ENCODE data around the gene PHLPP2. TPM values are rescaled to one million over a fixed set of nuclear protein-coding genes. Genes with fewer than 3 reads are reported as not detected.
"Not testable (repeated sequence)": the region's sequence is repeated elsewhere in the genome, so short reads cannot be mapped to it uniquely, and the experiment has no call there.

The PHLPP2 gene
- total RNA-seq, 1 experiment from 2014 or later = 4.4 TPM

DNA sequence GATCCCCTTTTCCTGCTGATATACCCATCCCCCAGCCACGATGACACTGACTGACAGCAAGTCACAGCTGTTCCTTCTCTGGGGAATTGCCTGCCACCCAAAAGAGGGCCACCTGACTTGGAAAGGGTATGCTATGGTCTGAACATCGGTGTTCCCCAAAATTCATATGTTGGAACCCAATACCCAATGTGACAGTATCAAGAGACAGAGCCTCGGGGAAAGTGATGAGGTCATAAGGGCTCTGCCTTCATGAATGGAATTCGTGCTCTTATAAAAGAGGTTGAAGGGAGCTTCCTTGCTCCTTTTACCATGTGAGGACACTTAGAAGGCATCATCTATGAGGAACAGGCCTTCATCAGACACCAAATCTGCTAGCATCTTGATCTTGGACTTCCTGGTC is 106.1 kb downstream of the PHLPP2 start:
- Histone ChIP-seq H4K20me1 (ENCODE audit: low read length) (no peaks in the 10 kb centered on the region), H3F3A (ENCODE audit: low read length, unreplicated experiment) (no peaks in the 10 kb centered on the region), H3K9me3 (ENCODE audit: low read length) (no peaks in the 10 kb centered on the region), H3K79me2 (ENCODE audit: low read length) (no peaks in the 10 kb centered on the region), H3K4me1 (ENCODE audit: insufficient read depth, low read length) (no peaks in the 10 kb centered on the region), H3K36me3 (ENCODE audit: low read depth, low read length) (no peaks in the 10 kb centered on the region), H3K4me3 (ENCODE audit: low read length) (no peak overlapping the region), H3K9ac (ENCODE audit: low read length) (no peak overlapping the region), H3K27me3 (ENCODE audit: low read length) (no peaks in the 10 kb centered on the region), H3K9me2 (replicated peaks; ENCODE audit: low read length) (no peaks in the 10 kb centered on the region), H3K4me2 (ENCODE audit: low read length) (no peak overlapping the region), H2AFZ (ENCODE audit: low read length) (no peak overlapping the region), H3K27ac (ENCODE audit: low read length) (no peak overlapping the region)
- TF ChIP-seq EZH2phosphoT487 (IDR thresholded peaks at IDR 0.05; ENCODE audit: borderline replicate concordance, low read length) = no peak
- TF ChIP-seq EZH2 (IDR thresholded peaks at IDR 0.05; ENCODE audit: low read length, unreplicated experiment) = no peak
- TF ChIP-seq, protein P1, sequence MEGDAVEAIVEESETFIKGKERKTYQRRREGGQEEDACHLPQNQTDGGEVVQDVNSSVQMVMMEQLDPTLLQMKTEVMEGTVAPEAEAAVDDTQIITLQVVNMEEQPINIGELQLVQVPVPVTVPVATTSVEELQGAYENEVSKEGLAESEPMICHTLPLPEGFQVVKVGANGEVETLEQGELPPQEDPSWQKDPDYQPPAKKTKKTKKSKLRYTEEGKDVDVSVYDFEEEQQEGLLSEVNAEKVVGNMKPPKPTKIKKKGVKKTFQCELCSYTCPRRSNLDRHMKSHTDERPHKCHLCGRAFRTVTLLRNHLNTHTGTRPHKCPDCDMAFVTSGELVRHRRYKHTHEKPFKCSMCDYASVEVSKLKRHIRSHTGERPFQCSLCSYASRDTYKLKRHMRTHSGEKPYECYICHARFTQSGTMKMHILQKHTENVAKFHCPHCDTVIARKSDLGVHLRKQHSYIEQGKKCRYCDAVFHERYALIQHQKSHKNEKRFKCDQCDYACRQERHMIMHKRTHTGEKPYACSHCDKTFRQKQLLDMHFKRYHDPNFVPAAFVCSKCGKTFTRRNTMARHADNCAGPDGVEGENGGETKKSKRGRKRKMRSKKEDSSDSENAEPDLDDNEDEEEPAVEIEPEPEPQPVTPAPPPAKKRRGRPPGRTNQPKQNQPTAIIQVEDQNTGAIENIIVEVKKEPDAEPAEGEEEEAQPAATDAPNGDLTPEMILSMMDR (conservative IDR thresholded peaks at IDR 0.05; ENCODE audit: low read depth, low read length) = no peak
- DNase-seq (no peak), ATAC-seq (no peak)
- BruUV-seq (replicated peaks) = no TSS peak
- intact Hi-C loops (cut with micrococcal nuclease) = no loop called here
- ChIA-PET CTCF (no interaction called here), POLR2A (ENCODE audit: unreplicated experiment) (no interaction called here)

DNA sequence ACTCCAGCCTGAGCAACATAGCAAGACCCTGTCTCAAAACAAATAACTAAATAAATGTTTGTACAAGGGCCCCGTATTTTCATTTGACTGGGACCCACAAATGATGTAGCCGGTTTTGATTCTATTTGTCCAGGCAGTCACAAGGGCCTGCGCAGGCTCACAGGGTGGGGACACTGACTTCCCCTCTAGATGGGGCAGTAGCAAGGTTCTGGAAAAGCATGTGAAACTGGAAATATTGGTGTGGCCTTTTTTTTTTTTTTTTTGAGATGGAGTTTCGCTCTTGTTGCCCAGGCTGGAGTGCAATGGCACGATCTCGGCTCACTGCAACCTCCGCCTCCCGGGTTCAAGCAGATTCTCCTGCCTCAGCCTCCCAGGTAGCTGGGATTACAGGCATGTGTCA is 109.5 kb downstream of the PHLPP2 start:
- ATAC-seq; H3K4me2 ChIP-seq (ENCODE audit: low read length); H3K9me3 ChIP-seq (ENCODE audit: low read length); H3K79me2 ChIP-seq (ENCODE audit: low read length); H3K9ac ChIP-seq (ENCODE audit: low read length); intact Hi-C loops (cut with micrococcal nuclease); H3K36me3 ChIP-seq (ENCODE audit: low read depth, low read length); POLR2A ChIA-PET (ENCODE audit: unreplicated experiment); H3F3A ChIP-seq (ENCODE audit: low read length, unreplicated experiment); H3K9me2 ChIP-seq (replicated peaks; ENCODE audit: low read length); H4K20me1 ChIP-seq (ENCODE audit: low read length); CTCF ChIA-PET; H3K27me3 ChIP-seq (ENCODE audit: low read length); BruUV-seq (replicated peaks); H3K27ac ChIP-seq (ENCODE audit: low read length); H3K4me1 ChIP-seq (ENCODE audit: insufficient read depth, low read length); H3K4me3 ChIP-seq (ENCODE audit: low read length); H2AFZ ChIP-seq (ENCODE audit: low read length); DNase-seq: not testable (repeated sequence)

DNA sequence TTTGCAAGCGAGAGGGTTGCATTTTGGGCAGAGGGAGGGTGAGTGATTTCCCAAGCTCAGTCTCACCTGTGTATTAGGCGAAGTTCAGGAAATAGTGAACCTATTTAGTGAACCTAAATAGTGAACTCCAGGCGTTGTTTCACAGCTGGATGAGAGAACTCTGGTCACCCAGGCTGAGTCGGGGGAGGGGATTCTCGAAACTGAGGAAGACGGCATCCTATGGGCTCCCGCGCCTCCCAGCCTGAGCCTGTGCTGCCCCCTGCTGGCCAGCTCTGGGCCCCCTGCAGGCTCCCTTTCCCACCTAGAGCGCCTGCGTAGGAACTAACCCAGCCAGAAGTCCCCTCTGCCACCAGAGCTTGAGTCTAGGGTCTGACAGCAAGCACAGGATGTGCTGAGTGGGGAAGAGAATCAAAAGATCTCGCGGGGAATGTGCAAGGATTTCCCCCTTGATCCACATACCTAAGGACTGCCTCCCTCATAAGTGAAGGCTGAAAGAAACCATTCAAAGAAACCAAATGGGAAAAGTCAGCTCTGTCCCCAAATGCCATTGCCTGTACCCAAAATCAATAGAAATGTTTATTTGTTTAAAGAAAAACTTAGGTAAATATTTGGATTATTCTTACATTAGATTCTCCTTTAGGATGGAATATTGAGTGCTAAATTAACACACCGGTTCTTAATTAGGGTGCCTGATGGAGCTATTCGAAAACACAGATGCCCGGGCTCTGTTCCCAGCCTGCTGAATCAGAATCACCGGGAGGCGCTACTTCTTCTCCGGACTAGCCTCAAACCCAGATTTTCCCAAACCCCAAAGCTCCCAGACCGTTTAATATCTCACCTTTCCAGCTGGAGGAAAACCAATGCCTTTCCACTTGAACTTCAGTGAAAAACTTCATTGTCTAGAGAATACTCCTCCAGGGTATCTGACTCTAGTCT is 113.3 kb downstream of the PHLPP2 start:
- Histone ChIP-seq H3K4me1 (ENCODE audit: insufficient read depth, low read length) (peaks cover 5% of the 10 kb centered on the region; the same call in 1 of the 2 replicates), H3K9me2 (replicated peaks; ENCODE audit: low read length) (no peaks in the 10 kb centered on the region), H3K9me3 (ENCODE audit: low read length) (no peaks in the 10 kb centered on the region), H2AFZ (ENCODE audit: low read length) (peak overlapping the region; percentile 43; the same call in 1 of the 2 replicates), H4K20me1 (ENCODE audit: low read length) (no peaks in the 10 kb centered on the region), H3F3A (ENCODE audit: low read length, unreplicated experiment) (no peaks in the 10 kb centered on the region), H3K4me2 (ENCODE audit: low read length) (peak overlapping the region; percentile 55), H3K36me3 (ENCODE audit: low read depth, low read length) (no peaks in the 10 kb centered on the region), H3K9ac (ENCODE audit: low read length) (no peak overlapping the region), H3K27me3 (ENCODE audit: low read length) (no peaks in the 10 kb centered on the region), H3K4me3 (ENCODE audit: low read length) (no peak overlapping the region), H3K27ac (ENCODE audit: low read length) (no peak overlapping the region), H3K79me2 (ENCODE audit: low read length) (no peaks in the 10 kb centered on the region)
- intact Hi-C loops (cut with micrococcal nuclease) = loop anchor here (1.0 to 2.0 kb wide), 4 partner anchors 46 to 198 kb away; no protein-coding TSS in a partner anchor
- DNase-seq (peak; percentile 69), ATAC-seq (peak; percentile 87)
- no peak for TF ChIP-seq EZH2 (IDR thresholded peaks at IDR 0.05; ENCODE audit: low read length, unreplicated experiment)
- TF ChIP-seq, protein P1 (conservative IDR thresholded peaks at IDR 0.05; ENCODE audit: low read depth, low read length) = peak; percentile 69
- no peak for TF ChIP-seq EZH2phosphoT487 (IDR thresholded peaks at IDR 0.05; ENCODE audit: borderline replicate concordance, low read length)
- BruUV-seq (replicated peaks) = no TSS peak
- ChIA-PET POLR2A (ENCODE audit: unreplicated experiment) (interaction anchor here (0.5 kb wide), 1 partner anchor 46 kb away, joined by 9 read pairs; no protein-coding TSS in a partner anchor), CTCF (interaction anchor here (0.6 to 2.1 kb wide), 2 partner anchors 46 to 175 kb away, joined by 3 to 40 read pairs; no protein-coding TSS in a partner anchor)
